A673 (cell line): ENCODE results near the gene LMBRD1. TPM values are rescaled to one million over a fixed set of nuclear protein-coding genes. Genes with fewer than 3 reads are reported as not detected.

Experiments used
- BruUV-seq: library from RNA; stranded (reverse); fragments of 400-500 nt; replicated peaks from 2 replicates; lab custom pipeline; 2021; lab: Mats Ljungman, UMichigan
- CTCF ChIA-PET: fragments of 300-600 bp; sonication (Branson Sonifier 250); formaldehyde crosslinking; loops from one replicate; lab custom pipeline; 2022; ENCODE audit warnings: antibody characterized with exemption; lab: Charles Lee
- POLR2A ChIA-PET: fragments of 300-600 bp; sonication (Branson Sonifier 250); formaldehyde crosslinking; loops from one replicate; lab custom pipeline; 2022; ENCODE audit warnings: antibody characterized with exemption; ENCODE audit not compliant: low non-redundant PET; lab: Charles Lee
- DNase-seq: peaks from one replicate; pipeline ENCODE4 v3.0.0-alpha.2; 2015; ENCODE audit warnings: low spot score
- H3K27ac ChIP-seq: fragments of 200-600 bp; sonication (generic); 2 replicates; pipeline ENCODE4 v1.5.1; 2016; ENCODE audit warnings: mixed run types, low read depth, mild to moderate bottlenecking, mixed read lengths, antibody characterized with exemption, low read length; ENCODE audit not compliant: poor library complexity, severe bottlenecking
- H3K27me3 ChIP-seq: fragments of 200-600 bp; sonication (generic); replicated peaks from 2 replicates; pipeline ENCODE4 v1.6.1; 2017; ENCODE audit warnings: mixed run types, low read depth, mild to moderate bottlenecking, mixed read lengths, antibody characterized with exemption, low read length; ENCODE audit not compliant: insufficient read depth, poor library complexity
- H3K36me3 ChIP-seq: fragments of 200-600 bp; sonication (generic); 2 replicates; pipeline ENCODE4 v1.6.1; 2016; ENCODE audit warnings: mixed run types, mild to moderate bottlenecking, mixed read lengths, antibody characterized with exemption, low read length; ENCODE audit not compliant: insufficient read depth, poor library complexity, severe bottlenecking
- H3K4me1 ChIP-seq: fragments of 200-600 bp; sonication (generic); 2 replicates; pipeline ENCODE4 v1.6.1; 2017; ENCODE audit warnings: mixed run types, mild to moderate bottlenecking, mixed read lengths, antibody characterized with exemption, low read length; ENCODE audit not compliant: insufficient read depth, poor library complexity, severe bottlenecking
- H3K4me3 ChIP-seq: fragments of 200-600 bp; sonication (generic); 2 replicates; pipeline ENCODE4 v1.5.1; 2016; ENCODE audit warnings: low read depth, mixed run types, mild to moderate bottlenecking, mixed read lengths, low read length; ENCODE audit not compliant: poor library complexity, severe bottlenecking
- H3K9me3 ChIP-seq: fragments of 200-600 bp; sonication (generic); 2 replicates; pipeline ENCODE4 v1.6.1; 2016; ENCODE audit warnings: mixed run types, low read depth, mild to moderate bottlenecking, mixed read lengths, antibody characterized with exemption, low read length; ENCODE audit not compliant: poor library complexity, severe bottlenecking
- CTCF ChIP-seq: fragments of 300-800, 200-600 bp; sonication (generic); conservative IDR thresholded peaks from 2 replicates; pipeline ENCODE4 v1.5.1; 2017; ENCODE audit warnings: low read depth, mild to moderate bottlenecking, antibody characterized with exemption, low read length, moderate library complexity, mixed read lengths
- EZH2 ChIP-seq: fragments of 200-600 bp; sonication (generic); IDR thresholded peaks from 2 replicates; pipeline ENCODE4 v1.6.1; 2017; ENCODE audit warnings: borderline replicate concordance, low read depth, mild to moderate bottlenecking, mixed read lengths, antibody characterized with exemption, low read length; ENCODE audit not compliant: poor library complexity, severe bottlenecking
- intact Hi-C: fragments of 100-400 bp; cut with micrococcal nuclease; formaldehyde crosslinking; loops from one replicate; pipeline ENCODE4 v1.10.0; 2022; ENCODE audit not compliant: unreplicated experiment
- total RNA-seq: library from RNA; stranded (reverse); gene quantifications from 2 replicates; pipeline ENCODE4 v1.2.3, GENCODE V29; 2021

Gene LMBRD1
- total RNA-seq, 1 experiment from 2014 or later: 19.8 TPM

GRCh38 chr6:69785697-69786096 is 11.1 kb downstream of the LMBRD1 start:
- POLR2A ChIA-PET: no interaction called here

GRCh38 chr6:69784595-69785377 is 12.0 kb downstream of the LMBRD1 start:
- POLR2A ChIA-PET: no interaction called here
- Histone ChIP-seq H3K27me3 (no peaks in the 10 kb centered on the region), H3K36me3 (peaks cover 7% of the 10 kb centered on the region), H3K4me1 (peaks cover 9% of the 10 kb centered on the region), H3K27ac (no peak overlapping the region), H3K4me3 (no peak overlapping the region), H3K9me3 (no peaks in the 10 kb centered on the region)
- no peak for TF ChIP-seq CTCF
- no peak for TF ChIP-seq EZH2
- no peak for DNase-seq
- intact Hi-C loops: no loop called here
- CTCF ChIA-PET: no interaction called here
- BruUV-seq: no TSS peak

More at GRCh38 chr6:69785697-69786096, 11.1 kb downstream of the LMBRD1 start:
- no TSS peak for BruUV-seq
- H3K4me3 ChIP-seq: no peak overlapping the region
- CTCF ChIA-PET: no interaction called here
- intact Hi-C loops: no loop called here
- TF ChIP-seq EZH2: no peak
- no peak for TF ChIP-seq CTCF
- no peaks in the 10 kb centered on the region for H3K27me3 ChIP-seq
- no peak for DNase-seq
- no peaks in the 10 kb centered on the region for H3K9me3 ChIP-seq
- H3K36me3 ChIP-seq: peaks cover 7% of the 10 kb centered on the region
- H3K4me1 ChIP-seq: peaks cover 16% of the 10 kb centered on the region
- no peak overlapping the region for H3K27ac ChIP-seq

- POLR2A ChIA-PET: no interaction called here
- no peak for DNase-seq
- H3K36me3 ChIP-seq: no peaks in the 10 kb centered on the region
- CTCF ChIA-PET: no interaction called here
- no peaks in the 10 kb centered on the region for H3K27me3 ChIP-seq
- no peak for TF ChIP-seq EZH2
- no peak for TF ChIP-seq CTCF
- no peak overlapping the region for H3K4me3 ChIP-seq
- no peak overlapping the region for H3K27ac ChIP-seq
- peaks cover 12% of the 10 kb centered on the region for H3K4me1 ChIP-seq
- intact Hi-C loops: no loop called here
- no TSS peak for BruUV-seq
- no peaks in the 10 kb centered on the region for H3K9me3 ChIP-seq
Observed at GRCh38 chr6:69783108-69783507, 13.7 kb downstream of the LMBRD1 start.
